Skeletal muscle satellite cell (primary cell): ENCODE results near the gene STK24.

Experiments used
- H3K27me3 ChIP-seq: 2 replicates; pipeline ENCODE4 v1.7.0; 2013; ENCODE audit warnings: low read length; ENCODE audit not compliant: control insufficient read depth, insufficient read depth
- H3K36me3 ChIP-seq: 2 replicates; pipeline ENCODE4 v1.7.0; 2013; ENCODE audit warnings: mild to moderate bottlenecking, control low read depth, low read length; ENCODE audit not compliant: insufficient read depth
- H3K4me1 ChIP-seq: 2 replicates; pipeline ENCODE4 v1.7.0; 2013; ENCODE audit warnings: low read length; ENCODE audit not compliant: control insufficient read depth, insufficient read depth
- H3K4me2 ChIP-seq: 2 replicates; pipeline ENCODE4 v1.7.0; 2013; ENCODE audit warnings: mild to moderate bottlenecking, low read length
- H3K4me3 ChIP-seq: 2 replicates; pipeline ENCODE4 v1.7.0; 2013; ENCODE audit warnings: low read length
- H3K9ac ChIP-seq: 2 replicates; pipeline ENCODE4 v1.7.0; 2013; ENCODE audit warnings: mild to moderate bottlenecking, low read depth, low read length, moderate library complexity
- H3K9me3 ChIP-seq: replicated peaks from 2 replicates; pipeline ENCODE4 v1.7.0; 2013; ENCODE audit warnings: mild to moderate bottlenecking, control low read depth, low read length

STK24 gene

GRCh38 chr13:98429977-98430736 is 146.8 kb downstream of the STK24 start:
- H3K9me3 ChIP-seq = no peaks in the 10 kb centered on the region
- H3K4me2 ChIP-seq = no peak overlapping the region
- peaks cover 9% of the 10 kb centered on the region for H3K36me3 ChIP-seq
- H3K9ac ChIP-seq = no peak overlapping the region
- H3K4me1 ChIP-seq = no peaks in the 10 kb centered on the region
- no peak overlapping the region for H3K4me3 ChIP-seq
- no peaks in the 10 kb centered on the region for H3K27me3 ChIP-seq

GRCh38 chr13:98429531-98429930 is 147.4 kb downstream of the STK24 start:
- peaks cover 9% of the 10 kb centered on the region for H3K36me3 ChIP-seq
- no peak overlapping the region for H3K4me3 ChIP-seq
- no peaks in the 10 kb centered on the region for H3K4me1 ChIP-seq
- H3K9me3 ChIP-seq = no peaks in the 10 kb centered on the region
- no peaks in the 10 kb centered on the region for H3K27me3 ChIP-seq
- H3K4me2 ChIP-seq = no peak overlapping the region
- no peak overlapping the region for H3K9ac ChIP-seq

- no peaks in the 10 kb centered on the region for H3K4me1 ChIP-seq
- H3K27me3 ChIP-seq = no peaks in the 10 kb centered on the region
- H3K4me2 ChIP-seq = no peak overlapping the region
- H3K9me3 ChIP-seq = no peaks in the 10 kb centered on the region
- H3K36me3 ChIP-seq = peaks cover 9% of the 10 kb centered on the region
- no peak overlapping the region for H3K9ac ChIP-seq
- no peak overlapping the region for H3K4me3 ChIP-seq
Observed at GRCh38 chr13:98429081-98429480, 147.8 kb downstream of the STK24 start.

GRCh38 chr13:98428256-98428966 is 148.5 kb downstream of the STK24 start:
- no peaks in the 10 kb centered on the region for H3K9me3 ChIP-seq
- H3K4me3 ChIP-seq = no peak overlapping the region
- H3K4me1 ChIP-seq = no peaks in the 10 kb centered on the region
- H3K9ac ChIP-seq = no peak overlapping the region
- no peak overlapping the region for H3K4me2 ChIP-seq
- H3K27me3 ChIP-seq = no peaks in the 10 kb centered on the region
- peaks cover 9% of the 10 kb centered on the region for H3K36me3 ChIP-seq

- Histone ChIP-seq H3K9ac (no peak overlapping the region), H3K9me3 (no peaks in the 10 kb centered on the region), H3K36me3 (peaks cover 14% of the 10 kb centered on the region), H3K4me1 (no peaks in the 10 kb centered on the region), H3K4me3 (no peak overlapping the region), H3K4me2 (no peak overlapping the region), H3K27me3 (no peaks in the 10 kb centered on the region)
Observed at GRCh38 chr13:98427331-98427995, 149.4 kb downstream of the STK24 start.

- Histone ChIP-seq H3K36me3 (peaks cover 4% of the 10 kb centered on the region), H3K27me3 (no peaks in the 10 kb centered on the region), H3K9ac (no peak overlapping the region), H3K4me3 (no peak overlapping the region), H3K4me1 (no peaks in the 10 kb centered on the region), H3K4me2 (no peak overlapping the region), H3K9me3 (no peaks in the 10 kb centered on the region)
Observed at GRCh38 chr13:98423417-98423816, 153.5 kb downstream of the STK24 start.

GRCh38 chr13:98422046-98422445 is 154.9 kb downstream of the STK24 start:
- Histone ChIP-seq H3K27me3 (no peaks in the 10 kb centered on the region), H3K9me3 (no peaks in the 10 kb centered on the region), H3K36me3 (peaks cover 4% of the 10 kb centered on the region), H3K4me3 (no peak overlapping the region), H3K4me2 (no peak overlapping the region), H3K4me1 (no peaks in the 10 kb centered on the region), H3K9ac (no peak overlapping the region)

- Histone ChIP-seq H3K4me1 (no peaks in the 10 kb centered on the region), H3K9me3 (no peaks in the 10 kb centered on the region), H3K4me2 (no peak overlapping the region), H3K36me3 (peaks cover 15% of the 10 kb centered on the region), H3K4me3 (no peak overlapping the region), H3K9ac (no peak overlapping the region), H3K27me3 (no peaks in the 10 kb centered on the region)
Observed at GRCh38 chr13:98420554-98421175, 156.2 kb downstream of the STK24 start.

- Histone ChIP-seq H3K36me3 (peaks cover 19% of the 10 kb centered on the region), H3K4me1 (no peaks in the 10 kb centered on the region), H3K4me3 (no peak overlapping the region)
Observed at GRCh38 chr13:98419786-98420553, 156.9 kb downstream of the STK24 start.

GRCh38 chr13:98416408-98416807 is 160.5 kb downstream of the STK24 start:
- H3K9me3 ChIP-seq = no peaks in the 10 kb centered on the region
- H3K4me2 ChIP-seq = no peak overlapping the region
- no peaks in the 10 kb centered on the region for H3K4me1 ChIP-seq
- no peak overlapping the region for H3K9ac ChIP-seq
- H3K27me3 ChIP-seq = no peaks in the 10 kb centered on the region
- no peak overlapping the region for H3K4me3 ChIP-seq
- H3K36me3 ChIP-seq = peaks cover 33% of the 10 kb centered on the region

More at GRCh38 chr13:98419786-98420553, 156.9 kb downstream of the STK24 start:
- Histone ChIP-seq H3K9me3 (no peaks in the 10 kb centered on the region), H3K4me2 (no peak overlapping the region), H3K27me3 (no peaks in the 10 kb centered on the region), H3K9ac (no peak overlapping the region)
